ENCODE results near the gene MACROD2.
"Not testable (repeated sequence)": the region's sequence is repeated elsewhere in the genome, so short reads cannot be mapped to it uniquely, and the experiment has no call there.

DNA sequence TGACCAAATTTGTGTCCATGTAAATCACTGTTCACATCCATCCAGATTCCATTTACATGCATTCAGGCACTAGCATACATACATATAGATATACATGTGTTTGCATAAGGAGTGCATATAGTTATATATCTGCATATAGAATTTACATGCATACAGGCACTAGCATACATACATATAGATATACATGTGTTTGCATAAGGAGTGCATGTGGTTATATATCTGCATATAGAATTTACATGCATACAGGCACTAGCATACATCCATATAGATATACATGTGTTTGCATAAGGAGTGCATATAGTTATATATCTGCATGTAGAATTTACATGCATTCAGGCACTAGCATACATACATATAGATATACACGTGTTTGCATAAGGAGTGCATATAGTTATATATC is 1145.6 kb downstream of the MACROD2 start:
- TF ChIP-seq, protein P1, sequence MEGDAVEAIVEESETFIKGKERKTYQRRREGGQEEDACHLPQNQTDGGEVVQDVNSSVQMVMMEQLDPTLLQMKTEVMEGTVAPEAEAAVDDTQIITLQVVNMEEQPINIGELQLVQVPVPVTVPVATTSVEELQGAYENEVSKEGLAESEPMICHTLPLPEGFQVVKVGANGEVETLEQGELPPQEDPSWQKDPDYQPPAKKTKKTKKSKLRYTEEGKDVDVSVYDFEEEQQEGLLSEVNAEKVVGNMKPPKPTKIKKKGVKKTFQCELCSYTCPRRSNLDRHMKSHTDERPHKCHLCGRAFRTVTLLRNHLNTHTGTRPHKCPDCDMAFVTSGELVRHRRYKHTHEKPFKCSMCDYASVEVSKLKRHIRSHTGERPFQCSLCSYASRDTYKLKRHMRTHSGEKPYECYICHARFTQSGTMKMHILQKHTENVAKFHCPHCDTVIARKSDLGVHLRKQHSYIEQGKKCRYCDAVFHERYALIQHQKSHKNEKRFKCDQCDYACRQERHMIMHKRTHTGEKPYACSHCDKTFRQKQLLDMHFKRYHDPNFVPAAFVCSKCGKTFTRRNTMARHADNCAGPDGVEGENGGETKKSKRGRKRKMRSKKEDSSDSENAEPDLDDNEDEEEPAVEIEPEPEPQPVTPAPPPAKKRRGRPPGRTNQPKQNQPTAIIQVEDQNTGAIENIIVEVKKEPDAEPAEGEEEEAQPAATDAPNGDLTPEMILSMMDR (IDR thresholded peaks at IDR 0.05): not testable (repeated sequence)
- not testable (repeated sequence) for TF ChIP-seq POLR2A (IDR thresholded peaks at IDR 0.05)

Data from body of pancreas (tissue), 4 donors.